ENCODE measurements around the gene ARAF. TPM values are rescaled to one million over a fixed set of nuclear protein-coding genes. Genes with fewer than 3 reads are reported as not detected.

ARAF gene
- polyA plus RNA-seq, 1 donor from 2014 or later: 25.0 TPM

- TF ChIP-seq EP300 (conservative IDR thresholded peaks at IDR 0.05; ENCODE audit: poor library complexity, severe bottlenecking) (no peak), REST (IDR thresholded peaks at IDR 0.05; ENCODE audit: borderline replicate concordance) (no peak), TAF1 (IDR thresholded peaks at IDR 0.05; ENCODE audit: low read depth) (no peak), EZH2 (IDR thresholded peaks at IDR 0.05; ENCODE audit: borderline replicate concordance, insufficient read depth, low read length, poor library complexity, severe bottlenecking) (no peak), MXI1 (conservative IDR thresholded peaks at IDR 0.05; ENCODE audit: poor library complexity, severe bottlenecking) (no peak), POLR2AphosphoS5 (IDR thresholded peaks at IDR 0.05) (no peak), CTCF (IDR thresholded peaks at IDR 0.05; ENCODE audit: poor library complexity, severe bottlenecking) (no peak), SMC3 (conservative IDR thresholded peaks at IDR 0.05; ENCODE audit: poor library complexity) (no peak)
Observed at GRCh38 chrX:47515941-47516665, 44.9 kb upstream of the ARAF start.

GRCh38 chrX:47518144-47518543 lies 42.9 kb upstream of the ARAF start:
- no peaks in the 10 kb centered on the region for H3K36me3 ChIP-seq (ENCODE audit: insufficient read depth, low read length)
- H3K4me2 ChIP-seq (ENCODE audit: low read length): no peak overlapping the region
- H3K79me2 ChIP-seq (replicated peaks; ENCODE audit: insufficient read depth, low read length): no peaks in the 10 kb centered on the region
- no peaks in the 10 kb centered on the region for H3K27me3 ChIP-seq (ENCODE audit: insufficient read depth, low read depth, low read length)
- H3K9me2 ChIP-seq (ENCODE audit: insufficient read depth, low read length): no peaks in the 10 kb centered on the region
- TF ChIP-seq CTCF (IDR thresholded peaks at IDR 0.05; ENCODE audit: poor library complexity, severe bottlenecking): no peak
- no peak for TF ChIP-seq RAD21 (conservative IDR thresholded peaks at IDR 0.05)
- TF ChIP-seq TAF1 (IDR thresholded peaks at IDR 0.05; ENCODE audit: low read depth): no peak
- no peak for TF ChIP-seq EZH2 (IDR thresholded peaks at IDR 0.05; ENCODE audit: borderline replicate concordance, insufficient read depth, low read length, poor library complexity, severe bottlenecking)
- TF ChIP-seq REST (IDR thresholded peaks at IDR 0.05; ENCODE audit: borderline replicate concordance): no peak
- TF ChIP-seq MXI1 (conservative IDR thresholded peaks at IDR 0.05; ENCODE audit: poor library complexity, severe bottlenecking): no peak
- no peak for TF ChIP-seq EP300 (conservative IDR thresholded peaks at IDR 0.05; ENCODE audit: poor library complexity, severe bottlenecking)
- TF ChIP-seq SMC3 (conservative IDR thresholded peaks at IDR 0.05; ENCODE audit: poor library complexity): no peak
- TF ChIP-seq POLR2AphosphoS5 (IDR thresholded peaks at IDR 0.05): no peak
- H2AFZ ChIP-seq (ENCODE audit: low read depth, low read length): no peak overlapping the region
- no peak overlapping the region for H3K9ac ChIP-seq (ENCODE audit: low read length)
- H3F3A ChIP-seq (ENCODE audit: insufficient read depth, low read length, poor library complexity, severe bottlenecking): no peaks in the 10 kb centered on the region
- no peak overlapping the region for H3K4me3 ChIP-seq (ENCODE audit: low read length)
- H3K9me3 ChIP-seq (ENCODE audit: low read length): no peaks in the 10 kb centered on the region
- H3K27ac ChIP-seq (ENCODE audit: low read length): no peak overlapping the region
- H4K20me1 ChIP-seq (ENCODE audit: insufficient read depth): no peaks in the 10 kb centered on the region

More at GRCh38 chrX:47515941-47516665, 44.9 kb upstream of the ARAF start:
- no peaks in the 10 kb centered on the region for H3F3A ChIP-seq (ENCODE audit: insufficient read depth, low read length, poor library complexity, severe bottlenecking)
- no peaks in the 10 kb centered on the region for H3K27me3 ChIP-seq (ENCODE audit: insufficient read depth, low read depth, low read length)
- H3K9me3 ChIP-seq (ENCODE audit: low read length): no peaks in the 10 kb centered on the region
- no peaks in the 10 kb centered on the region for H3K9me2 ChIP-seq (ENCODE audit: insufficient read depth, low read length)
- H3K79me2 ChIP-seq (replicated peaks; ENCODE audit: insufficient read depth, low read length): no peaks in the 10 kb centered on the region
- H3K9ac ChIP-seq (ENCODE audit: low read length): no peak overlapping the region
- no peaks in the 10 kb centered on the region for H3K36me3 ChIP-seq (ENCODE audit: insufficient read depth, low read length)
- no peak overlapping the region for H3K4me2 ChIP-seq (ENCODE audit: low read length)
- no peak overlapping the region for H3K4me3 ChIP-seq (ENCODE audit: low read length)
- no peak overlapping the region for H3K27ac ChIP-seq (ENCODE audit: low read length)
- H4K20me1 ChIP-seq (ENCODE audit: insufficient read depth): no peaks in the 10 kb centered on the region
- H2AFZ ChIP-seq (ENCODE audit: low read depth, low read length): no peak overlapping the region

All from neural cell (in vitro differentiated cells).